CD4-positive, alpha-beta T cell (primary cell): ENCODE measurements around the gene CMTM5. TPM values are rescaled to one million over a fixed set of nuclear protein-coding genes. Genes with fewer than 3 reads are reported as not detected.

ENCODE experiments used
- ATAC-seq: fragments of 200-7000 bp; cut with Tn5 transposase; one replicate; pipeline ENCODE4 v1.10.0; 2022; ENCODE audit warnings: mild to moderate bottlenecking; ENCODE audit not compliant: poor library complexity
- CTCF ChIA-PET: fragments of 350-600 bp; sonication (Branson Sonifier 250); formaldehyde crosslinking; loops from one replicate; lab custom pipeline; 2021; ENCODE audit warnings: antibody characterized with exemption, inconsistent platforms; lab: Charles Lee
- POLR2A ChIA-PET: fragments of 350-600 bp; sonication (Branson Sonifier 250); formaldehyde crosslinking; loops from one replicate; lab custom pipeline; 2021; ENCODE audit warnings: antibody characterized with exemption, inconsistent platforms; lab: Charles Lee
- DNase-seq, 14 experiments: peaks; one replicate each; pipeline ENCODE4 v3.0.0-alpha.2; 2013 to 2020; ENCODE audit warnings: mixed read lengths in 2 of 14
- H3K27ac ChIP-seq, 2 donors: one replicate each; pipeline versions ENCODE4 v1.5.1 to v1.7.0; 2013; ENCODE audit warnings: low read length in 2 of 2, low read depth in 1 of 2, mild to moderate bottlenecking in 1 of 2
- H3K27me3 ChIP-seq, 2 experiments: 1 replicate in 1 of 2; 2 replicates in 1 of 2; pipeline versions ENCODE4 v1.6.1 to v1.7.0; 2013; ENCODE audit warnings: low read length in 2 of 2, control low read depth in 1 of 2, mild to moderate bottlenecking in 1 of 2, moderate library complexity in 1 of 2; ENCODE audit not compliant: insufficient read depth in 2 of 2, control insufficient read depth in 1 of 2
- H3K36me3 ChIP-seq: one replicate; pipeline ENCODE4 v1.6.1; 2013; ENCODE audit warnings: low read length, control low read depth; ENCODE audit not compliant: insufficient read depth
- H3K4me1 ChIP-seq: one replicate; pipeline ENCODE4 v1.6.1; 2013; ENCODE audit warnings: low read length, control low read depth; ENCODE audit not compliant: insufficient read depth
- H3K4me3 ChIP-seq: one replicate; pipeline ENCODE4 v1.5.1; 2013; ENCODE audit warnings: mild to moderate bottlenecking, low read length, moderate library complexity
- H3K9me3 ChIP-seq, 2 experiments: 1 replicate in 1 of 2; 2 replicates in 1 of 2; pipeline versions ENCODE4 v1.6.1 to v1.7.0; 2013; ENCODE audit warnings: low read length in 2 of 2, mild to moderate bottlenecking in 2 of 2, control low read depth in 1 of 2, moderate library complexity in 1 of 2; ENCODE audit not compliant: control insufficient read depth in 1 of 2, insufficient read depth in 1 of 2
- H3K27ac Mint-ChIP-seq: one replicate; pipeline ENCODE4 v1.8.0; 2020; ENCODE audit warnings: mixed read lengths
- H3K27me3 Mint-ChIP-seq: one replicate; pipeline ENCODE4 v1.8.0; 2021; ENCODE audit warnings: mixed read lengths
- H3K36me3 Mint-ChIP-seq: one replicate; pipeline ENCODE4 v1.8.0; 2021; ENCODE audit warnings: low read depth, mixed read lengths
- H3K4me1 Mint-ChIP-seq: one replicate; pipeline ENCODE4 v1.8.0; 2021; ENCODE audit warnings: low read depth, mixed read lengths
- H3K4me3 Mint-ChIP-seq: one replicate; pipeline ENCODE4 v1.8.0; 2020; ENCODE audit warnings: mild to moderate bottlenecking, mixed read lengths
- H3K9me3 Mint-ChIP-seq: one replicate; pipeline ENCODE4 v1.8.0; 2020; ENCODE audit warnings: mixed read lengths
- intact Hi-C, 2 experiments: fragments of 100-400 bp; cut with DNase I in 1 of 2; cut with micrococcal nuclease in 1 of 2; formaldehyde crosslinking; loops; one replicate each; pipeline versions ENCODE4 v1.15.1 to v1.9.0; 2023 to 2025; cut with DNase I, micrococcal nuclease
- total RNA-seq, 174 experiments: library from RNA in 2 of 174; stranded (reverse) in 2 of 174; gene quantifications; one replicate each; pipeline ENCODE4 v1.2.3 and lab custom pipeline; 2021 to 2026
- TF ChIP-seq, protein P1 (sequence below): fragments of 200-600 bp; IDR thresholded peaks from one replicate; pipeline ENCODE4 v1.8.0; 2022; ENCODE audit warnings: antibody characterized with exemption, mild to moderate bottlenecking

CMTM5 gene
- total RNA-seq, 2 experiments from 2014 or later, result not detected

DNA sequence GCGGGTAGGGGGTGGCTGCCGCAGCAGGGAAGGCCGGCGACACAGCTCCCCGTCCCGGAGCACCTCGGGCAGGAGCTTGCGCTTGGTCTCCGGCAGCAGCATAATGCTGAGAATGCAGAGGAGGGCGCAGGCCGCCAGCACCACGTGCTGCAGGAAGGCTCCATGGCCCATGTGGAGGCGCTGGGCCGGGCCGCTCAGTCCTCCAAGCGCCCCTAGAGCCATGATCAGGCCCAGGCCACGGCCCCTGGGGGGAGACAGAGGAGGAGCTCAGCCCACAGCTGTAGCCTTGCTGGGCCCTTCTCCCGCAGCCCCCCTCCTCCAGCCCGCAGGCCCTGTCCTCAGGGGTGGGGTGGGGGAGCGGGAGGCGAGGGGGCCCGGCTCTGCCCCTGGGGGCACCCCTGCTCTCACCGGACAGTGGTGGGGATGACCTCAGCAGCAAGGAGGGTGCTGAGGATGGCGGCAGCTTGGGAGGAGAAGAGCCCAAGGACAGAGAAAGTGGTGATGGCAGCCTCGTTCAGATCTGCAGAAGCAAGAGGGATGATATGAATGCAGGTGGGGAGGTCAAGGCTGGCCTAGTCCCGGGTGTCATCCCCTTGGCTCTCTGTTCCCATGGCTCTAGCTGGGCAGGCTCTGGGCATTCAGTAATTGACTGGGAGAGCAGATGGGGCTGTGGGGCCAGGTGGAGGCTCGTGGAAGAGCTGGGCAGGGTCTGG is 30.0 kb upstream of the CMTM5 start:
- peaks cover 7% of the 10 kb centered on the region for H3K36me3 Mint-ChIP-seq
- DNase-seq (no peak), ATAC-seq (no peak)
- H3K4me3 Mint-ChIP-seq, result no peak overlapping the region
- peaks cover 25% of the 10 kb centered on the region for H3K27me3 Mint-ChIP-seq
- intact Hi-C loops, result no loop called here
- no peaks in the 10 kb centered on the region for H3K36me3 ChIP-seq
- ChIA-PET POLR2A (no interaction called here), CTCF (no interaction called here)
- no peak overlapping the region for H3K4me3 ChIP-seq
- H3K27ac ChIP-seq, result no peak overlapping the region
- H3K4me1 ChIP-seq, result peaks cover 4% of the 10 kb centered on the region
- H3K9me3 ChIP-seq, result peaks cover 0 to 1% of the 10 kb centered on the region in 2 experiments
- no peaks in the 10 kb centered on the region for H3K4me1 Mint-ChIP-seq
- TF ChIP-seq, protein P1, sequence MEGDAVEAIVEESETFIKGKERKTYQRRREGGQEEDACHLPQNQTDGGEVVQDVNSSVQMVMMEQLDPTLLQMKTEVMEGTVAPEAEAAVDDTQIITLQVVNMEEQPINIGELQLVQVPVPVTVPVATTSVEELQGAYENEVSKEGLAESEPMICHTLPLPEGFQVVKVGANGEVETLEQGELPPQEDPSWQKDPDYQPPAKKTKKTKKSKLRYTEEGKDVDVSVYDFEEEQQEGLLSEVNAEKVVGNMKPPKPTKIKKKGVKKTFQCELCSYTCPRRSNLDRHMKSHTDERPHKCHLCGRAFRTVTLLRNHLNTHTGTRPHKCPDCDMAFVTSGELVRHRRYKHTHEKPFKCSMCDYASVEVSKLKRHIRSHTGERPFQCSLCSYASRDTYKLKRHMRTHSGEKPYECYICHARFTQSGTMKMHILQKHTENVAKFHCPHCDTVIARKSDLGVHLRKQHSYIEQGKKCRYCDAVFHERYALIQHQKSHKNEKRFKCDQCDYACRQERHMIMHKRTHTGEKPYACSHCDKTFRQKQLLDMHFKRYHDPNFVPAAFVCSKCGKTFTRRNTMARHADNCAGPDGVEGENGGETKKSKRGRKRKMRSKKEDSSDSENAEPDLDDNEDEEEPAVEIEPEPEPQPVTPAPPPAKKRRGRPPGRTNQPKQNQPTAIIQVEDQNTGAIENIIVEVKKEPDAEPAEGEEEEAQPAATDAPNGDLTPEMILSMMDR, result no peak
- H3K27ac Mint-ChIP-seq, result no peak overlapping the region
- peaks cover 0 to 7% of the 10 kb centered on the region in 2 experiments for H3K27me3 ChIP-seq
- no peaks in the 10 kb centered on the region for H3K9me3 Mint-ChIP-seq

DNA sequence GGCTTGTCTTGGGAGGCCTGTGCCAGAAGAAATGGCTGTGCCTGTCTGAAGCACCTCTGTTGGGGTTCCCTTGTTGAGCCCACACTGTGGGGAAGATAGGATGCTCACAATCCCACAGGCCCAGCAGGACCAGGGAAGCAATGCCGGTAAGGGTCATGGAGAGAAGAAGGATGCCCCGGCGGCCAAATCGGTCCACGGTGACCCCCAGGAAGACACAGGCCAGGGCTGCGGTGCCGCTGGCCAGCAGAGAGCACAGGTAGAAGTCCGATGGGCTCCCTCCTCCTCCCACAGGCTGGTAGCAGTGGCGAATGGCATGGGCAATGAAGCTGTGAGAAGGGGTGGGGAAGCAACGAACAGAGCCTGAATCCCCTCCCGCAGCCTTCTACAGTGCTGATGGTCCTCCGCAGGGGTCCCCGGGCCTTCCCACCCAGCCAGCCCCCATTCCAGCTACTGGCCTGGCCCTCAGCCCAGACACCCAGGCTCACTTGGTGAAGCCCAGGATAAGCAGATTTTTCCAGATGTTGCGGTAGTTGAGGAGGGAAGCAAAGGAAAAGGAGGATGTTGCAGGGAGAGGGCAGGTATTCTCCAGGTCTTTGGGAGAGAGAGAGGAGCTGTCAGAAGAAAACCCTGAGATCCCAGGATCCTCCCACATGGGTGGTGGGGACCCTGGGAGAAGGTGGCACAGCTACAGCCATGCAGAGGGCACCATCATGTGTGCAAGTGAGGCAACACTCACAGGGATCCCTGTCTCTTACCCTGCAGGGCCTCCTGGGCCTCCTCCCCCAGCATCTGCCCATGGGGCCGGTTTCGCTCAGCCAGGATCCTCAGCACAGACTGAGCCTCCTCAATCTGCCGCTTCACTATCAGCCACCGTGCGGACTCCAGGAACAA is 29.2 kb upstream of the CMTM5 start:
- CTCF ChIA-PET, result no interaction called here
- H3K4me1 Mint-ChIP-seq, result no peaks in the 10 kb centered on the region
- H3K27me3 ChIP-seq, result peaks cover 0 to 7% of the 10 kb centered on the region in 2 experiments
- ATAC-seq (no peak), DNase-seq (no peak)
- peaks cover 7% of the 10 kb centered on the region for H3K36me3 Mint-ChIP-seq
- no peak overlapping the region for H3K4me3 Mint-ChIP-seq
- no peaks in the 10 kb centered on the region for H3K9me3 Mint-ChIP-seq
- H3K27ac ChIP-seq, result no peak overlapping the region
- H3K9me3 ChIP-seq, result peaks cover 0 to 3% of the 10 kb centered on the region in 2 experiments
- TF ChIP-seq, protein P1, result no peak
- POLR2A ChIA-PET, result no interaction called here
- no peaks in the 10 kb centered on the region for H3K36me3 ChIP-seq
- peaks cover 11% of the 10 kb centered on the region for H3K4me1 ChIP-seq
- H3K27me3 Mint-ChIP-seq, result peaks cover 17% of the 10 kb centered on the region
- H3K27ac Mint-ChIP-seq, result no peak overlapping the region
- no peak overlapping the region for H3K4me3 ChIP-seq
- intact Hi-C loops, result no loop called here

DNA sequence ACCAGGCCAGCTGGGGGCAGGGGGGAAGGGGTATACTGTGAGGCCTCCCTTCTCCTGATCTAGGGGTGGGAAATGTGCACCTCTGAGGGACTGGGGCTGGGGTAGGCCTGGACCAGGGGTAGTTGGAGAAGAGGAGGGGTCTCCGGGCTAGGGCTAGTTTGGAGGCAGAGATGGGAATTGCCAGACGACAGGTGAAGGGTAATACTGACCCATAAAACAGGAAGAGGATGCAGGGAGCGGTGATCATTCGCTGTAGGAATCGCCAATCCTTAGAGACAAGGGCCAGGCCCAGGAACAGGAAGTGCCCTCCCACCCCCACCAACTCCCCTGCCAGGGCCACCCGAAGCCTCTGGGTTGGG is 28.6 kb upstream of the CMTM5 start:
- Histone ChIP-seq H3K36me3 (no peaks in the 10 kb centered on the region), H3K27me3 (peaks cover 1 to 9% of the 10 kb centered on the region in 2 experiments), H3K4me1 (peaks cover 15% of the 10 kb centered on the region), H3K4me3 (no peak overlapping the region), H3K9me3 (peaks cover 0 to 3% of the 10 kb centered on the region in 2 experiments), H3K27ac (no peak overlapping the region)
- H3K36me3 Mint-ChIP-seq, result peaks cover 7% of the 10 kb centered on the region
- no peaks in the 10 kb centered on the region for H3K9me3 Mint-ChIP-seq
- intact Hi-C loops, result no loop called here
- H3K27ac Mint-ChIP-seq, result no peak overlapping the region
- DNase-seq, result no peak
- TF ChIP-seq, protein P1, result no peak
- no peak overlapping the region for H3K4me3 Mint-ChIP-seq
- no peak for ATAC-seq
- CTCF ChIA-PET, result no interaction called here
- POLR2A ChIA-PET, result no interaction called here
- peaks cover 19% of the 10 kb centered on the region for H3K27me3 Mint-ChIP-seq
- peaks cover 5% of the 10 kb centered on the region for H3K4me1 Mint-ChIP-seq
